Kidney capillary endothelial cell (primary cell): ENCODE data around the gene SYS1.
"Not testable (repeated sequence)": the region's sequence is repeated elsewhere in the genome, so short reads cannot be mapped to it uniquely, and the experiment has no call there.

ENCODE experiments used
- DNase-seq: peaks from one replicate; pipeline ENCODE4 v3.0.0-alpha.2; 2018; ENCODE audit warnings: low spot score

SYS1 gene

DNA sequence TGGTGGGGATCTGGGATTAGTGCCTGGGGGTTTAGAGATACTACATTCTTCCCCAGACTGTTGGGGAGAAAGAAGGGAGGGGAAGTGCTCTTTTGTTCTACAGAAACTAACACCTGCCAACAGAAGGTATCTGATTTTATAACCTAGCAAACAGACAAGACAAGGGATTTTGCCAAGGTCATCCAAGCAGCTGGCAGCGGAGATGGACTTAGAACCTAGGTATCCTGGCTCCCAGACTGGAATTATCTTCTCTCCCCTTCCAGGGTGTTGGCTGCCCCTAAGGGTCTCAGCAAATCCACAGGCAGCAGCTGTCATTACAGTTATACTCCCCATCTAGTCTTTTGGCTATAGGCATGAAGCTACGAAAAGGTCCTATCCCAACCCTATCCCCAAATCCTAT lies 23.2 kb upstream of the SYS1 start:
- no peak for DNase-seq

DNA sequence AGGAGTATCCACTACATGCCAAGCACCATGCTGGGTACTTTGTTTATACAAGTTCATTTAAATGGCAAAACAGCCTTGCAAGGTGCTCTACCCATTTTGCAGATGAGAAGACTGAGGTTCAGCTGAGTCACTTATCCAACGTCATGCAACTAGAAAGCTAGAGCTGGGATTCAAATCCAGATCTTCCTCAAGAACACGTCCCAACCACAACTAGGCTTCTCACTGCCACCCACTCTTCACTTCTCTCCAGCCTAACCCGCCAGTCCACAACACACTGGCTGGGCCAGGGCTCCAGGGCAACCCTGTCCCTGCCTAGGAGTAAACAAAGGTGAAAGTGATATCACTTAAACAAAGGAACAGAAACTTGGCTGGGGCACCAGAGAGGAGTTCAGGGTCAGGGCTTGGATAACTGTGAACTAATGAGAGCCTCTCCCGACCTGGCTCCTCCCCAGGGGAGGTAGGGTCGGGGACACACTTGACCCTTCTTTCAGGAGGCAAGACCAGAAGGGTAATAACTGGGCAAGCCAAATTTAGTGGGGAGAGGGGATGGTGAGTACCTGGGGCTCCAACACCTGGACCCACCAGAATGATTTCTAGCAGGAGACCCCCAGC lies 22.6 kb upstream of the SYS1 start:
- no peak for DNase-seq

DNA sequence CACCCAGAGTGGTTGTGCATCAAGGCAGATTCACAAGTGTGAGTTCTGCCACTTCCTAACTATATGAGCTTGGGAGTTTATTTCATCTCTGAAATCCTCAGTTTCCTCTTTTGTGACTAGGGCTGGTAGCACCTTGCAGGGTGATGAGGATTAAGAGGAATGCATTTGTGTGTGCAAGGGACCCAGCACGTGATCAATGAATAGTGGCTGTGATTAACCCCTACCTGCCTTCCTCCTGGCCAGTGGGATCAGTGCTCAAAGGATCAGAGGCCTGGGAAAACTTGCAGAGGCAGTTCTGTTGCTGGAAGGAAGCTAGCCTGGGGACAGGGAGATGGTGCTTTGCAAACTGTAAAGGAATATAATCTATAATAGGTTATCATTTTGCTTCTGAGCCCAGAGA lies 22.0 kb upstream of the SYS1 start:
- DNase-seq = no peak

DNA sequence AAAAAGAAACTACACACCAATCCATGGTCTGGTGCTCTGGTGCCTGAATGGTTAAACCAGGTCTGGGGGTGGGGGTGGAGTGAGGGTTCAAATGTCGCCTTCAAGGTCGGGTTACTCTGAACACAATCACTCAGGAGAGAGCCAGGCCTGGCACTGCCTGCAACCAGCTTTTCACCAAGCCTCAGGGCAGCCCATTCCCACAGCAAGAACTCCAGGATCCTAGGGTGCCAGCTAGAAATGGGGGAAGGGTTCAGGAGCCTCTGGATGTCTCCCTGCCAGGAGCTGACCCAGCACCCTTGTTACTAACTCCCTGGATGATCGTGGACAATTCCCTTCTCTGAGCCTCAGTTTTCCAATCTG lies 21.4 kb upstream of the SYS1 start:
- no peak for DNase-seq

DNA sequence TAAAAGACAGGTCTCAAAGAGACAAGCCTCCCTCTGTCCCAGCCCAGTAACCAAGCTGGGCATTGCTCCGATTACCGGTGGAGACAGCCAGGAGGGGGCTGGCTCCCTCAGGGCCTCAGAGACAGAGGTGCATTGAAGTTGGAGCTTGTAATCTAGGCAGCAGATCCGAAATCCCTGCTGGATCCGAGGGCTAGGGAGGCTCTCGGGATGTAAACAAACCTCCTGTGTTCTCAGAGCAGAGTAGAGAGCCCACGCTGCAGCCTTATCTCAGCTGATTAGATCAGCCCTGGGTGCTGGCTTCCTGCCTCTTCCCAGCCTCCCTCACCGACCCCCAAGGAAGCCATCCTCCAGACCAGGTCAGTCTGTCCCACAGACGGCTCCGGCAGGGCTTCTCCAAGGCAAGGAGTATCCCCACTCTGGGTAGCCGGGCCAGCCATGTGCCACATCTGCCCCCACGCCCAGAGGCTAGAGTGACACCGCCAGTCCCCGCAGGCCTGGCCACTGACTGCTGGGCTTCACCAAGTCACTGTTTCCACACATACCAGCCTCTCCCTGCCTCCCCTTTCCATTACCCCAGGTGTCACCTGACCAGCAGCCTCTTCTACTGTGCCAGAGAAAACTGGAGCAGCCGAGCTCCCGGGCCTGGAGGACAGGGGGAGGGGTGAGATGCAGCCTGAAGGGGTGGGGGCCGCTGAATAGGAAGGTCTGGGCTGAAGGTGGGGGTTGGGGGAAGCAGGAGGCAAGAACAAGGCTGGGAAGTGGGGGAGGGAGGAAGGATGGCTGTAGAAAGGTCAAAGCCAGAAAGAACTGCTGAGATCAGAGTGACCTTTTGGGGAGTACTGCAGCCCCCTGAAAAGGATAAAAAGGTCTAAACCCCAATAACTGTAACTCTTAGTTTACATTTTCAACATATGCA lies 20.8 kb upstream of the SYS1 start:
- no peak for DNase-seq

DNA sequence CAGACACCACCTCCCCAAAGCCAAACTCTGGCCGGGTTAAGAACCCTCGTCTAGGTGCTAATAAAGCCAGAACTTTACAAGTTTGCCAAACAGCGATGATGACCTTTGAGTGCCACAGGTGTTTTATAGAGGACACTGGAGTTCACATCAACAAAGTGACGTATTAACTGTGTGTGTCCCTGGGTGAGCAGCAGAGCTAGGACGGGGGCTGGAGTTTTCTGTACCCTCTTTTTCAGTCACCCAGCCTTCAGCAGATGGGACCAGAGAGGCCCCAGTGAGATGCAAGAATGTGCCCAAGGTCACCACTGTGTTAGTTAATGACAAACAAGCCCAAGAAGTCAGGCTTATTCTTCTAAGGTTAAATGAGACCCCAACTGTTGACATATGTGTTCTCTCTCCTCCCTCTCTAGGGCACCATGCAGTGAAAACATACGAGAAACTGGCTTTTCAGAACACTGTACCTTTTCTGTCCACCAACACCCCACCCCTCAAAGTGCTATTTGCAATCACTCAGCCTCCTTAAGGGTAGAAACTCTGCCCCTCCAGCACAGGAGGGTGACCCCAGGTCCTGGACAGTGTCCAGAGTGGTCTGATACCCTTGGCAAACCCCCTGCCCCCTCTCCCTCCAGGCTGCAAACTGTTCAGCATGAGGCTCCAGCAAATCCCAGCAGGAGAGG lies 20.0 kb upstream of the SYS1 start:
- DNase-seq = no peak

DNA sequence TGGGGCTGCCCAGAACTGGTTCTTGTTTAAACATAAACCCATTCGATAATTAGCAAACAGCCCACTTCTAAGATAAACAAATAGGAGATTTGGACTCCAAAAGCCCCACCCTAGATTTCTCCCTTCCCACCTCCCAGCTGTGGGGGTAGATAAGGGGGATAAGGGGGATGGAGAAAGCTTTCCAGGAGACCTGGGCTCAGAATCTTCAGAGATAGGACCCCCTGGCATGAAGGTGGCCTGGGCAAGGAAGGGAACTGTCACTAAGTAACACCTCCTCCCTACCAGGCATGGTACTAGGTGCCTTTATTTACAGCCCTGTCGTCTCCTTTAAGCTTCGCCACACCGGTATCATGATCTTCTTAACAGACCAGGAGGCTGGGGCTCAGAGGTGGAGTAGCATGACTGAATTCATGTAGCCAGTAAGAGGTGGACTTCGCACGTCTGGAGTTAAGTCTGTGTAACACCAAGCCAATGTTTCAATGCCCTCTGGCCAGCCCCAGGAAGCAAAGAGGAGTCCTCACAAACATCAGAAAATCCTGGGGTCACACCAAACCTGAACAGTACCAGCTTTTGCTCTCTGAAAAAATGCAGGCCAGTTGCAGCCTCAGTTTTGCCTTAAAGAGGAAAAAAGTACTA lies 19.3 kb upstream of the SYS1 start:
- no peak for DNase-seq

DNA sequence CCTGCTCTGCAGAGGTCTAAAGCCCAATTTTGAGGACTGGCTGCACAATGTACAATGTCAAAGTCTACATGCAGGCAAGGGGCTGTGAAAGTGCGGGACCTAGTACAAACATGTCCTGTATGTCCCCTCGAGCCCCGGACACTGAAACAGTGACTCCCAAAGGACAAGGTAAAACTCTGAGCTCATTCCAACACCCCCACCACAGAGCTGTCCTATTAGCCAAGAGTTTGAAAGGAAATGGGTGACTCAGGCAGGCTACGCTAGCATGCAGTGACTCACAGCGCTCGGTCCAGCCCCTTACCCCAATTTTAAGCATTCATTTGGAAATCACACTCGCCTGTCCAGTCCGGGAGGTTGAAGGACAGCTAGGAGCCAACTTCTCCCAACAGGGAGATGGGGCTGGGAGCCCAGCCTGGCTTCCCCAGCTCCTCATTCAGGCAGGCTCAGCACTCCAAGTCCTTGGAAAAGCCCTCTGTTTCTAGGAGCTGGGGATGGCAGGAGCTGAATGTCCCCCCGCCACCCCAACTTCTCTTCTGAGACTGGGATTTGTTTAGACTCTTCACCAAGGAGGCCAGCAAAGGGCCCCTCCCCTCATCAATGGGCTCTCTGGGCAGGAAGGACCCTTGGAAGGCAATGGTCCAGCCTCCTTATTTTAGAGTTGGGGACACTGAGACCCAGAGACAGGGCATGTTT lies 18.6 kb upstream of the SYS1 start:
- peak; percentile 76 for DNase-seq

DNA sequence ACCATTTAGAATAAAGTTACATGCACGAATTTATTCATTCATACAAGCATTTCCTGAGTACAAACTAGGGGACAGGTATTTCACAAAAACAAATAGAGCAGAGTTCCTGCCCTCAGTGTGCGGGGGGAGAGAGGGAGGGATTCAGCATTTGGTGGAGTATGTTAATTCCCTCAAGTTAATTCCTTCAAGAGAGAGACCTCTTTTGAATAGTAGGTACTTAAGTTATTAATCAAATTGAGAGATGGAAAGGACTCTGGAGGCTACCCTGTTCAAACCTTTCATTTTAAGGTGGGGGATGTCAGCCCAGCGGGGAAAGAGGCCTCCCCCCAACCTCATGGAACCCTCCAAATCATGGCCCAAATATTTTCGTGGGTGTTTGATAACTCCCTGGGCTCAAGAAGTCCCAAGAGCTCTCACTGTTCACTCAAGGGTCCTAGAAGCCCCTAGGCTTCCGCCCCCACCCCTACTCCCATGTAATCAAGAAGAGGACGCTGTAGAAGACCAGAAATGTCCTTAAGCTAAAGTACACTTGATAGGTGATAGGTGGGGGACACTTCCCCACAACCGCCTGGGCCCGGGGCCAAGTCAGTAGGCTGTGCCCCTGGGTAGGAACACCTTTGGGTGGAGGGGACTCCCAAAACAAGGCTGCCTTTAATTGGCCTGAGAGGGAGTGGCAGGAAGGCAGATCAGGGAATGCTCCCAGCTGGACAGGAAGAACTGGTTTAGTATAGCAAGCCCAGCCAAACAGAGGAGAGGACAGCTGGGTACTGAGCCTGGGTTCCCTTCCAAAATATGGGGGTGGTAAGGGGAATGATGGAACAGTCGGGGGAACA lies 17.6 kb upstream of the SYS1 start:
- DNase-seq = no peak

DNA sequence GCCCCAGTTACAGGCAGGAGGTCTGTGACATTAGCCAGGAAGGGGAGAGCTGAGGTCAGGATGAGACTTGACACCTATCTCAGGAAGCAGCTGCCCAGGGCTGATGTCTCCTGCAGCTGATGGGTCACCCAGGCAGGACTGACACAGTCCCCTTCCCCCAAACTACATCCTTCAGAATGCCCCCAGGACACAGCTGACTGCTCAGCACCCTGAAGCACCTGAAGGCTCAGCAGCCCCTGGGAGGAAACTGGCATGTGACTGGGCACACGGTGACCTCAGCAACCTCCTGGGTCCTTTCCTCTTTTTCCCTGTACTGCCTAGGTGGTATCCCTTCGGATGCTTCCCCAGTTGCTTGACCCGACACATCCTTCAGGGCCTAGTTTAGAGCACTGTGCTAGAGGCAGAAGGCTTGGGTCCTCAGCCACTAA lies 16.7 kb upstream of the SYS1 start:
- no peak for DNase-seq

DNA sequence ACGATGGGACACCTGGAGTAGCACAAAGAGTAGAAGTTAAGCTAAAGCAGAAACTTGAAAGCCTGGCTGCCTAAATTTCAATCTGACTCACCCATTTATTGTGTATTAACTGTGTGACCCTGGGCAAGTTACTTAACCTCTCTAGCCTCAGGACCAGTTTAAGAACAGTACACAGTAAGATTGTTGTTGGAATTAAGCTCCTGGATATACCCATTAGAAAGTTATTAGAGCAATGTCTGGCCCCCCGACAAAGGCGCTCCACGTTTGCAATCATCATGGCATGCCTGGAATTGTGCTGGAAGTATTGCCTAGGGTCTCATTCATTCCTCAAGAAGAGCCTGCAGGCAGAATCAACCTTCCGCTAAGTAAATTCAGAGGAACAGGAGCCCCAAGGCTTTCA lies 16.1 kb upstream of the SYS1 start:
- no peak for DNase-seq

DNA sequence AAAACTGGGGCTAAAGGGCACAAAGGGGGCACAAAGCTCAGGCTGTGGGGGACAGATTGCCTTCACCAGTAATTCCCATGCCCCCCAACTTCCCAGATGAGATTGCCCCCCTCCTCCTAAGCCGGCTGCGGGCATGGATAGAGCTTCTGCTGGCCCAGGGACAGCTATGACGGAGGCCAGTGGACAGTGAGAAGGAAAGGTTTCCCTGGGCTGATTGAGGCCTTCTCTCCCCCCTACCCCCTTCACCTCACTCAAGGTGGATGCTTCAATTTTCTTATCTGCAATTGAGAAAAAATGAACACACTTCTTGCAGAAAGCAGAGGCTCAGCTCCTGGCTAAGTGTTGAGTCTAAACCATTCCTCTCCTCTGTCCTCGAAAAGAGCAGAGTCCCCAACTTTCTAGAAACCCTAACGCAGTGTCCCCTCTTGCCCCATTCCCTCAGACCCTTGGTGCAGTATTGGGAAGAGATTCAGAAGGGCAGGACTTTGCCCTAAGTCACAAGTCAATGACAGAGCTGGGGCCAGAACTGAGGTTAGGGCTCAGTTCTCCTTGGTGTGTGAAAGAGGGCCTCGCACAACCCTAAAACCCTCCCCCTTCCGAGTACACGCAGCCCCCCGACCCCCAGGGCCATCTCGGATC lies 15.5 kb upstream of the SYS1 start:
- DNase-seq = no peak

DNA sequence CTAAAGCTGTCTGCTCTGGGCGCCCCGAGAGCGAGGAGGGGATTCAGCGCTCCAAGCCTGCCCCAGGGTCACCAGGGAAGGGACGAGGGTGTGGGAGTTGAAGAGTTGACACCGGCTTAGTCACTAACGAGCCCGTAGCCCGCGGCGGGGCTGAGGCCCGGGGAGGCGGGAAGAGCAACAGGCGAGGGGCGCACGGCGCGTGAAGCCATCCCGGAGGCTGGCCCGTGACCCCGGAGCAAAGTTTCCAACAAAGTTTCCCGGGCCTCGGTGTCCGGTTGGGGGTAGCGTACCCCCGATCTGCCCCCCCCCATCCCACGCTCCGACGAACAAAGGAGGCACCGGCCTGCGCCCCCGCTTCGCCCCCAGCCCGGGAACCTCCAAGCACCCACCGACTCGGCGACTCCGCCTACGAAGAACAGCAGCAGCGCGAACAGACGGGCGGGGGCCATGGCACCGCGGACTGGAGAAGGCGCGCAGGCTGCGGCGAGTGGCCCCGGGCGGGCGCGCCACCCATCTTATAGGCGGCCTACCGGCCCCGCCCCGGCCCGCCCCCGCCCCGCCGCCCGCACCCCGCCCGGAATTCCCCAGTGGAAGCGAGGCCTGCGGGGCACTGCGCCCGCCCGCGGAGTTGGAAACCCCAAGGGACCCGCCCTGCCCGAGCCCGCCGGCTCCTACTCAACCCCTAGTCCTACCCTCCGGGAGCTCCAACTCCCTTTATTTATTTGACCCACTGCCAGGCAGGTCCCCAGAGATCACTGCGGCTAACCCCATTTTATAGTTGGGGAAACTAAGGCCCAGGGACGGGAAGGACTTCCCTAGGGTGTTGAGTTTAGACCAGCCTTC lies 14.8 kb upstream of the SYS1 start, which contains the start of gene SDC4:
Gene SDC4, minus strand, starts transcription at position 489 of the 843 bp plus-strand sequence. Its CDS starts 40 bp downstream, at position 449.
- DNase-seq = no peak

DNA sequence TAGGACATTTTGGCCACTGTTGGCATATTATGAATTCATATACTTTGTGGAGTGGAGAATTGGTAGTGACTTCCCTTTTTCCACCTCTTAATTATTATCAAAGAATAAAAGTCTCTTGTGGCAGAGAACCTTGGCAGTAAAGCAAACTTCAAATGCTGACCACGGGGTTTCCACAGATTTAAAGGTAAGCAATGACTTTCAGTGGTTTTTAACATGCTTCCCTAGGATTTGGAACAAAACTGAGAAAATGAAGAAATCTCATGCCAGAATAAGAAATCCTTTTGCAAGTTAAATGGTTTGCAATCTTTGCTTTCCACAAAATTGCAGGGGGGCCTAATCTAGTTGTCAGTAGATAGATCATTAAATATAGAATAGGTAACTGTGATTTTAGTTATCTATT lies 12.7 kb upstream of the SYS1 start:
- DNase-seq = no peak

DNA sequence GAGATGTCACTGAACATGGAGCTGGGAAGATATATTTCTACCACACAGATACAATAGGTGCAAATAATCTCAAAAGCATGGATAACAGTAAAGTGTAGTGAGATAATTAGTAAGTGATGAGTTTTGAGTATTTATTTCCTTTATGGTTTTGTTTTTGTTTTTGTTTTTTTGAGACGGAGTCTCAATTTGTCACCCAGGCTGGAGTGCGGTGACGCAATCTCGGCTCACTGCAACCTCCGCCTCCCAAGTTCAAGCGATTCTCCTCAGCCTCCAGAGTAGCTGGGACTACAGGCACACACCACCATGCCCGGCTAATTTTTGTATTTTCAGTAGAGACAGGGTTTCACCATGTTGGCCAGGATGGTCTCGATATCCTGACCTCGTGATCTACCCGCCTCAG lies 12.2 kb upstream of the SYS1 start:
- not testable (repeated sequence) for DNase-seq

DNA sequence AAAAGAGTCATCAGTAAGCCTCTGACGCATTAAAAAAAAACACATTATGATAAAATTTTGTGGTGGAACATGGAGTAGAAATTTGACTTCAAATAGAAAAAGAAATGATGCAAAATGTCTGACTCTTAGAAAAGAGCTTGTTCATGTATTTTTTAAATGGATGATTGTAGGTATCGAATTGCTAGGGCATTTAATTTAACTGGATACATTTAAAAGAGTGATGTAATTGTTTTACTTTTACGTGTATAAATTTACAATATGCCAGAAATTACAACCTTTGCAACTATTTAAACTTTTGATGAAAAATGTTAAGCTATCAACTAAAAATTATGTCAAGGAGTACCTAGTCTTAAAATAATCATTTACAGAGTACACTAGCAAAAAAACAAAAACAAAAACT lies 10.2 kb upstream of the SYS1 start:
- DNase-seq = no peak

DNA sequence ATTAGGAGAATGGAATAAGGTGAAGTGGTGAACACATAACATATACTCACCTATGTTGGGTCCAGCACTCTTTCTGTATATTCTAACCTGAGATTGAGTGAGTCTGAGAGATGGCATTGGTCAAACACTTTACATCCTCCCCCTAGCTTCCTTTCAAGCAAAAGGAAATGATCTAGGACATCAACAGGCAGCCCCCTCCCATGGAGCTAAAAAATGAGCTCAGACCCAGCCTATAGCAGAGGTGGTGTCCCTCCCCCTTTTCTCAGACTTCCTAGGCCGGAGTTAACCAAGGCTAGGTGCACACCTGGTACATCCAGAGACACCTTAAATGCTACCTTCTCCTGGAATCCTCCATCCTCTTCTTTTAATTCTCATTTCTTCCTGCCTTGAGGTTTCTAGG lies 9.2 kb upstream of the SYS1 start:
- no peak for DNase-seq

DNA sequence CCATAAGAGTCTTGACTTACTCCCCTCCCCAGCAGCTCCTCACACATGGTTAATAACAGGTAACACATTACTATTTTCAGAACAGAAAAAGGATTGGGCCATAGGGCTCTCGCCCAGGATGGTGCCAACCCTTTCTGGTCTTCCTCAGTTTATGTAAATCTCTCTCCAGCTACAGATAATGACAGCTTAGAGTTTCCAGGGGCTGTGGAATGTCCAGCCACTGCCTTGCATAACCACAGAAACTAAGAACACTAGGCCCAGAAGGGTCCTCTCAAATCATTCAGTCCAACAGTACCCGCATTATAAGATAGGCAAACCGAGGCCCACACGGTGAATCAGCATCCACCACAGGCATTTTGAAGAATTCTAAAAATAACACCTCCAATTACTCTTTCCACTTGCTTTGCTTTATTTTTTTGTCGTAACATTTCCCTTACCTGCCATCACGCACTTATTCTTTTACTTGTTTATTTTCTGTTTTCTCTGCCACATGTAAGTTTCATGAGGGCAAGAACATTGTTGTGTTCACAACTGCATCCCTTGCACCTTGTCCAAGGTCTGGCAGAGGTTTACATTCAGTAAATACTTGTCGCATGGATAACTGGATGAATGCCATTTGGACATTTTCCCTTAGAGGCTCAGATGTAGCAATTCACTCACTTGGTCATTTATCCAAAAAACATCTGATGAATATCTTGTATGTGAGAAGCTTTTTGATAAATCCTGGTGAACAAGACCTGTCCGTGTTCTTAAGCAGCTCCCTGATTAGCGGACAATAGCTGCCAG lies 8.3 kb upstream of the SYS1 start:
- DNase-seq = no peak
